PC-3 (cell line): ENCODE measurements around the gene RAB23. TPM values are rescaled to one million over a fixed set of nuclear protein-coding genes. Genes with fewer than 3 reads are reported as not detected.
A peak's percentile ranks its signal among the peaks of the same experiment; 100 is the strongest.

Source experiments
- ATAC-seq: fragments of 200-7000 bp; cut with Tn5 transposase; 2 replicates; pipeline ENCODE4 v1.9.1; 2020; ENCODE audit warnings: mild to moderate bottlenecking, moderate library complexity
- BruUV-seq: library from RNA; stranded (reverse); fragments of 400-500 nt; replicated peaks from 2 replicates; lab custom pipeline; 2021; lab: Mats Ljungman, UMichigan
- CTCF ChIA-PET: fragments of 300-600 bp; sonication (Branson Sonifier 250); formaldehyde crosslinking; loops from one replicate; lab custom pipeline; 2022; ENCODE audit warnings: antibody characterized with exemption; lab: Charles Lee
- POLR2A ChIA-PET: fragments of 300-600 bp; sonication (Branson Sonifier 250); formaldehyde crosslinking; loops from one replicate; lab custom pipeline; 2022; ENCODE audit warnings: antibody characterized with exemption; ENCODE audit not compliant: unreplicated experiment; lab: Charles Lee
- DNase-seq: peaks from one replicate; pipeline ENCODE4 v3.0.0-alpha.2; 2015
- H2AFZ ChIP-seq: fragments of 300-600 bp; sonication (generic); 2 replicates; pipeline ENCODE4 v1.6.0; 2016; ENCODE audit warnings: antibody characterized with exemption, low read length
- H3F3A ChIP-seq: fragments of 300-600 bp; sonication (generic); one replicate; pipeline ENCODE4 v1.6.0; 2017; ENCODE audit warnings: antibody characterized with exemption, low read length, control low read depth, mild to moderate bottlenecking; ENCODE audit not compliant: unreplicated experiment
- H3K27ac ChIP-seq: fragments of 300-600 bp; sonication (generic); 2 replicates; pipeline ENCODE4 v1.5.1; 2016; ENCODE audit warnings: mild to moderate bottlenecking, low read length
- H3K27me3 ChIP-seq: fragments of 300-600 bp; sonication (generic); 2 replicates; pipeline ENCODE4 v1.6.1; 2016; ENCODE audit warnings: low read length, mixed read lengths
- H3K36me3 ChIP-seq: fragments of 300-600 bp; sonication (generic); 2 replicates; pipeline ENCODE4 v1.6.1; 2016; ENCODE audit warnings: low read depth, mixed run types, low read length, mixed read lengths
- H3K4me1 ChIP-seq: fragments of 300-600 bp; sonication (generic); 2 replicates; pipeline ENCODE4 v1.5.1; 2016; ENCODE audit warnings: low read length; ENCODE audit not compliant: insufficient read depth
- H3K4me2 ChIP-seq: fragments of 300-600 bp; sonication (generic); 2 replicates; pipeline ENCODE4 v1.6.0; 2016; ENCODE audit warnings: low read length
- H3K4me3 ChIP-seq: fragments of 300-600 bp; sonication (generic); 2 replicates; pipeline ENCODE4 v1.5.1; 2016; ENCODE audit warnings: mild to moderate bottlenecking, low read length, mixed read lengths
- H3K79me2 ChIP-seq: fragments of 300-600 bp; sonication (generic); 2 replicates; pipeline ENCODE4 v1.6.1; 2017; ENCODE audit warnings: low read length, mixed read lengths
- H3K9ac ChIP-seq: fragments of 300-600 bp; sonication (generic); 2 replicates; pipeline ENCODE4 v1.6.0; 2016; ENCODE audit warnings: mild to moderate bottlenecking, low read length
- H3K9me2 ChIP-seq: fragments of 300-600 bp; sonication (generic); replicated peaks from 2 replicates; pipeline ENCODE4 v1.6.1; 2016; ENCODE audit warnings: mixed run types, low read length, mixed read lengths
- H3K9me3 ChIP-seq: fragments of 300-600 bp; sonication (generic); 2 replicates; pipeline ENCODE4 v1.6.1; 2016; ENCODE audit warnings: low read length, mixed read lengths
- H4K20me1 ChIP-seq: fragments of 300-600 bp; sonication (generic); 2 replicates; pipeline ENCODE4 v1.6.1; 2016; ENCODE audit warnings: low read length, mixed read lengths
- EZH2 ChIP-seq: fragments of 300-600 bp; sonication (generic); IDR thresholded peaks from one replicate; pipeline ENCODE4 v1.6.1; 2017; ENCODE audit warnings: antibody characterized with exemption, mild to moderate bottlenecking, low read length; ENCODE audit not compliant: unreplicated experiment
- EZH2phosphoT487 ChIP-seq: fragments of 300-600 bp; sonication (generic); IDR thresholded peaks from 2 replicates; pipeline ENCODE4 v1.6.1; 2018; ENCODE audit warnings: mild to moderate bottlenecking, antibody characterized with exemption, low read length, borderline replicate concordance
- intact Hi-C: fragments of 100-400 bp; cut with micrococcal nuclease; formaldehyde crosslinking; loops from 2 replicates; pipeline ENCODE4 v1.9.0; 2023
- total RNA-seq: library from RNA; depleted of rRNA; stranded (reverse); fragments of >200 nt; gene quantifications from 2 replicates; pipeline ENCODE4 v1.2.3, GENCODE V29; 2014
- TF ChIP-seq, protein P1 (sequence below): fragments of 300-600 bp; sonication (generic); conservative IDR thresholded peaks from 2 replicates; pipeline ENCODE4 v1.5.1; 2017; ENCODE audit warnings: antibody characterized with exemption, low read depth, mild to moderate bottlenecking, low read length

RAB23 gene
- total RNA-seq, 1 experiment from 2014 or later: 11.2 TPM

DNA sequence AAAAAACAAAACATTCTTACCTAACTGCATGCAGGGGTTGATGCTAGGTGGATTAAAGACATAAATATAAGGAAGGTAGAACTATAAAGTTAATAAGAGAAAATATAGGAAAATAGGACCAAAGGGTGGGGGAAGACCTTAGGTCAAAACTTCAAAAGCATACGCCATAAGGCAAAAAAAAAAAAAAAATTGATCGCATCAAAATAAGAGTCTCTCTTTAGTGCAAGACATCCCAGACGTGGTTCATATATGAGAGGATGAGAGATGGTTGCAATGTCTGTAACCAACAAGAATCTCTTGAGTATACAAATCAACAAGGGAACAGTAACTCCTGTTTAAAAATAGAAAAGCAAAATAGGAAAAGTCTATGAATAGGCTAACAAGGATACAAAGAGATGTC is 41.5 kb downstream of the RAB23 start:
- POLR2A ChIA-PET: no interaction called here
- H3K36me3 ChIP-seq: peaks cover 43% of the 10 kb centered on the region
- H4K20me1 ChIP-seq: 0 out of 2 replicates have a peak, but pooled peaks cover 8% of the 10 kb centered on the region

DNA sequence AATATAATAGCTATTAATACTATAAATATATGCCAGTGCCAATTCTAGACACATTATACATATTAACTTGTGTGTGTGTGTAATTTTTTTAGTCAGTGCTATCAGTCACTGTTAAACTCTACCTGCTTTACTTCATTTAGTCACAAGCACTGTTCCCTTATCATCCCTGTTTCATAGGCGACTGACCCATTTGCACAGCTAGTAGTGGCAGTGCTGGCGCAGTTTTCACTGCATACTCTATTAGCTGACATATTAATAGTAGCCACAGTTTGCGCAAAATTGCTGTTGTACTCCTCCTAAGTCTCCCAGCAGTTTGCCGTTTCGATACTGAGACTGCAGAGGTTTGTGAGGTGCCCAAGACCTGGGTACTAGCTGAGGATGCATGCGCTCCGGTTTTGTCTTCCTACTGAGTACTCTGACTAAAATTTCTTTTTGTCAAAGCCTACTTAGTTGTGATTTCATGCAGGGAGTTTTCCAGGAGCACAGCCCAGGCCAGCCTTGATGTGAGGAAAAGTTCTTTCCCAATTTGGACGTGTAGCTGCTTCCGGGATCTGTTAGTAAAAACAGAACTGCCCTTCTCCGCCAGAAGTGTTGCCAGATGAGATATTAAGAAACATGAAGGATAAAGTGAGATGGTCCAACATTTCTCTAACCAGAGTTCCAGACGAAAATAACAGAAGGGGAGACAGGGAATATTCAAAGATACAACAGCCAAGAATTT is 44.4 kb downstream of the RAB23 start:
- Histone ChIP-seq H3K9me2 (no peaks in the 10 kb centered on the region), H3K9ac (no peak overlapping the region), H3K4me1 (peaks cover 14% of the 10 kb centered on the region), H3K79me2 (peaks cover 91% of the 10 kb centered on the region), H3F3A (peaks cover 3% of the 10 kb centered on the region), H4K20me1 (0 out of 2 replicates have a peak, but pooled peaks cover 8% of the 10 kb centered on the region), H2AFZ (no peak overlapping the region), H3K36me3 (peaks cover 20% of the 10 kb centered on the region; the same call in 1 of the 2 replicates), H3K9me3 (no peaks in the 10 kb centered on the region), H3K27me3 (no peaks in the 10 kb centered on the region), H3K27ac (no peak overlapping the region), H3K4me3 (no peak overlapping the region), H3K4me2 (no peak overlapping the region)
- TF ChIP-seq EZH2phosphoT487: no peak
- TF ChIP-seq EZH2: no peak
- TF ChIP-seq, protein P1, sequence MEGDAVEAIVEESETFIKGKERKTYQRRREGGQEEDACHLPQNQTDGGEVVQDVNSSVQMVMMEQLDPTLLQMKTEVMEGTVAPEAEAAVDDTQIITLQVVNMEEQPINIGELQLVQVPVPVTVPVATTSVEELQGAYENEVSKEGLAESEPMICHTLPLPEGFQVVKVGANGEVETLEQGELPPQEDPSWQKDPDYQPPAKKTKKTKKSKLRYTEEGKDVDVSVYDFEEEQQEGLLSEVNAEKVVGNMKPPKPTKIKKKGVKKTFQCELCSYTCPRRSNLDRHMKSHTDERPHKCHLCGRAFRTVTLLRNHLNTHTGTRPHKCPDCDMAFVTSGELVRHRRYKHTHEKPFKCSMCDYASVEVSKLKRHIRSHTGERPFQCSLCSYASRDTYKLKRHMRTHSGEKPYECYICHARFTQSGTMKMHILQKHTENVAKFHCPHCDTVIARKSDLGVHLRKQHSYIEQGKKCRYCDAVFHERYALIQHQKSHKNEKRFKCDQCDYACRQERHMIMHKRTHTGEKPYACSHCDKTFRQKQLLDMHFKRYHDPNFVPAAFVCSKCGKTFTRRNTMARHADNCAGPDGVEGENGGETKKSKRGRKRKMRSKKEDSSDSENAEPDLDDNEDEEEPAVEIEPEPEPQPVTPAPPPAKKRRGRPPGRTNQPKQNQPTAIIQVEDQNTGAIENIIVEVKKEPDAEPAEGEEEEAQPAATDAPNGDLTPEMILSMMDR: no peak
- POLR2A ChIA-PET: no interaction called here
- intact Hi-C loops: no loop called here
- no peak for ATAC-seq
- CTCF ChIA-PET: no interaction called here
- DNase-seq: no peak
- BruUV-seq: no TSS peak

More for the DNA sequence above, 41.5 kb downstream of the RAB23 start:
- TF ChIP-seq EZH2 (no peak), EZH2phosphoT487 (no peak)
- Histone ChIP-seq H3K4me1 (peaks cover 4% of the 10 kb centered on the region; the same call in 1 of the 2 replicates), H3K79me2 (peaks cover 62% of the 10 kb centered on the region), H3K9me2 (no peaks in the 10 kb centered on the region), H3K9me3 (no peaks in the 10 kb centered on the region), H3K4me3 (no peak overlapping the region), H3K4me2 (no peak overlapping the region), H3K27ac (no peak overlapping the region), H2AFZ (no peak overlapping the region), H3K27me3 (no peaks in the 10 kb centered on the region), H3K9ac (no peak overlapping the region), H3F3A (no peaks in the 10 kb centered on the region)
- no TSS peak for BruUV-seq
- ATAC-seq: no peak
- CTCF ChIA-PET: no interaction called here
- intact Hi-C loops: no loop called here
- DNase-seq: no peak

DNA sequence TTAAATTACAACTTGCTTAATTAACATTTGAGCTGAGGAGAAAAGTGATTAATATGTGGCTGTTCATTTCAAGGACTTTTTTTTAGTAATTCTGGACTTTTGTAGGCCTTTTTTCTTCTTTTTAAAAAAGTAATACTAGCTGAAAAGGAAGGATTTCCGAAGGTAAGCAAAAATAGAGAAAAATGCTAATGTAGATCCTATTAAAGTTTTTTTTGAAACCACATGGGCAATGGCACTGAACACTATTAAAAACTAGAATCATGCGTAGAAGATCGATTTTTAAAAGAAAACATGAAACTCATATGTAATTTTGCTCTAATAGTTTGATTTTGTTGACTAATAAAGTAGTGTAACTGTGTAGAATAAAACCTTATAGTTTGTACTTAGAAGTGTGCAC is 47.6 kb downstream of the RAB23 start:
- Histone ChIP-seq H3K4me2 (peak overlapping the region; percentile 88), H3F3A (peaks cover 3% of the 10 kb centered on the region), H4K20me1 (0 out of 2 replicates have a peak, but pooled peaks cover 8% of the 10 kb centered on the region), H2AFZ (peak overlapping the region; percentile 81), H3K9ac (peak overlapping the region; percentile 86), H3K9me2 (no peaks in the 10 kb centered on the region), H3K9me3 (no peaks in the 10 kb centered on the region), H3K27ac (peak overlapping the region; percentile 69), H3K27me3 (no peaks in the 10 kb centered on the region), H3K36me3 (peaks cover 6% of the 10 kb centered on the region; the same call in 1 of the 2 replicates), H3K79me2 (peaks cover 80% of the 10 kb centered on the region), H3K4me3 (peak overlapping the region; percentile 92), H3K4me1 (peaks cover 19% of the 10 kb centered on the region)
- BruUV-seq: no TSS peak
- intact Hi-C loops: loop anchor here (2.0 to 5.0 kb wide), 4 partner anchors 93 to 272 kb away; partner anchors contain the start of gene KIAA1586
- TF ChIP-seq EZH2 (no peak), EZH2phosphoT487 (no peak)
- TF ChIP-seq, protein P1: no peak
- ATAC-seq: no peak
- POLR2A ChIA-PET: no interaction called here
- no peak for DNase-seq
- CTCF ChIA-PET: no interaction called here
